Neuronal stem cell (in vitro differentiated cells): ENCODE results near the gene TOGARAM1.

Source experiments
- DNase-seq: peaks from one replicate; pipeline ENCODE4 v3.0.0-alpha.2; 2013; ENCODE audit warnings: low spot score
- H2AFZ ChIP-seq: one replicate; pipeline ENCODE4 v1.6.1; 2013; ENCODE audit warnings: mild to moderate bottlenecking, low read length, inconsistent platforms
- H2AK5ac ChIP-seq: 2 replicates; pipeline ENCODE4 v1.6.1; 2013; ENCODE audit warnings: low read depth, mild to moderate bottlenecking, inconsistent platforms, low read length, moderate library complexity, mixed read lengths
- H2BK120ac ChIP-seq: 2 replicates; pipeline ENCODE4 v1.6.1; 2013; ENCODE audit warnings: low read depth, mild to moderate bottlenecking, inconsistent platforms, low read length, moderate library complexity, mixed read lengths
- H2BK12ac ChIP-seq: one replicate; pipeline ENCODE4 v1.6.1; 2013; ENCODE audit warnings: low read length, inconsistent platforms
- H2BK15ac ChIP-seq: 2 replicates; pipeline ENCODE4 v1.6.1; 2013; ENCODE audit warnings: mild to moderate bottlenecking, low read length, inconsistent platforms, mixed read lengths
- H2BK5ac ChIP-seq: one replicate; pipeline ENCODE4 v1.6.1; 2013; ENCODE audit warnings: inconsistent platforms, mild to moderate bottlenecking, low read length, moderate library complexity
- H3K14ac ChIP-seq: one replicate; pipeline ENCODE4 v1.6.1; 2013; ENCODE audit warnings: low read length, inconsistent platforms
- H3K18ac ChIP-seq: 2 replicates; pipeline ENCODE4 v1.6.1; 2013; ENCODE audit warnings: low read length, inconsistent platforms
- H3K23ac ChIP-seq: 2 replicates; pipeline ENCODE4 v1.6.1; 2013; ENCODE audit warnings: low read depth, mild to moderate bottlenecking, mixed read lengths, low read length, inconsistent platforms; ENCODE audit not compliant: poor library complexity
- H3K27ac ChIP-seq: replicated peaks from 3 replicates; pipeline ENCODE4 v1.5.1; 2013; ENCODE audit warnings: low read length, inconsistent platforms
- H3K27me3 ChIP-seq, 3 experiments: 2 replicates each; pipeline ENCODE4 v1.6.1; 2013; ENCODE audit warnings: low read length in 3 of 3, mild to moderate bottlenecking in 2 of 3, inconsistent platforms in 1 of 3, low read depth in 1 of 3, mixed read lengths in 1 of 3, moderate library complexity in 1 of 3; ENCODE audit not compliant: control insufficient read depth in 3 of 3, insufficient read depth in 3 of 3
- H3K36me3 ChIP-seq, 2 donors: replicated peaks in 1 of 2; 2 replicates each; pipeline ENCODE4 v1.6.1; 2013; ENCODE audit warnings: low read length in 2 of 2; ENCODE audit not compliant: control insufficient read depth in 2 of 2, insufficient read depth in 2 of 2
- H3K4ac ChIP-seq: 2 replicates; pipeline ENCODE4 v1.6.1; 2013; ENCODE audit warnings: inconsistent platforms, mild to moderate bottlenecking, low read length, moderate library complexity
- H3K4me1 ChIP-seq, 2 donors: 1 replicate in 1 of 2; 2 replicates in 1 of 2; pipeline ENCODE4 v1.6.1; 2013; ENCODE audit warnings: low read length in 2 of 2, low read depth in 1 of 2; ENCODE audit not compliant: control insufficient read depth in 2 of 2, insufficient read depth in 1 of 2
- H3K4me2 ChIP-seq: one replicate; pipeline ENCODE4 v1.6.1; 2013; ENCODE audit warnings: mild to moderate bottlenecking, low read length, inconsistent platforms; ENCODE audit not compliant: insufficient read depth, poor library complexity, severe bottlenecking
- H3K4me3 ChIP-seq, 2 donors: 2 replicates each; pipeline ENCODE4 v1.5.1; 2013; ENCODE audit warnings: low read length in 2 of 2, mild to moderate bottlenecking in 2 of 2, inconsistent platforms in 1 of 2, moderate library complexity in 1 of 2
- H3K79me1 ChIP-seq: one replicate; pipeline ENCODE4 v1.6.1; 2013; ENCODE audit warnings: low read depth, mild to moderate bottlenecking, inconsistent platforms, low read length, moderate library complexity
- H3K9ac ChIP-seq: one replicate; pipeline ENCODE4 v1.6.1; 2013; ENCODE audit warnings: mild to moderate bottlenecking, low read depth, low read length, inconsistent platforms; ENCODE audit not compliant: poor library complexity
- H3K9me3 ChIP-seq, 2 donors: replicated peaks in 1 of 2; 2 replicates each; pipeline versions ENCODE3 to v1.6.1; 2013; ENCODE audit warnings: low read length in 2 of 2, mild to moderate bottlenecking in 2 of 2, inconsistent platforms in 1 of 2, low read depth in 1 of 2, mixed read lengths in 1 of 2, moderate library complexity in 1 of 2; ENCODE audit not compliant: control insufficient read depth in 2 of 2, insufficient read depth in 1 of 2
- H4K8ac ChIP-seq: one replicate; pipeline ENCODE4 v1.6.1; 2013; ENCODE audit warnings: low read depth, mild to moderate bottlenecking, inconsistent platforms, low read length, moderate library complexity
- H4K91ac ChIP-seq: one replicate; pipeline ENCODE4 v1.6.1; 2013; ENCODE audit warnings: low read length, low read depth, mild to moderate bottlenecking, inconsistent platforms; ENCODE audit not compliant: poor library complexity
- WGBS, 2 donors: extraction: QIAGEN DNeasy Blood & Tissue Kit; methylation state at CpG; one replicate each; pipeline ENCODE4 v1.1.7; 2013; ENCODE audit warnings: missing lambda C conversion rate in 2 of 2, mixed read lengths in 1 of 2; ENCODE audit not compliant: insufficient read length in 2 of 2, insufficient replicate concordance in 1 of 2; ENCODE audit errors: extremely low coverage in 2 of 2; 5-methylcytosine and 5-hydroxymethylcytosine counted together

TOGARAM1 gene

GRCh38 chr14:45041641-45042040 is 79.7 kb downstream of the TOGARAM1 start:
- no CpG with 5 or more reads among the region's 5 CpGs for WGBS, 2 donors
- Histone ChIP-seq H2BK12ac (no peak overlapping the region), H2BK5ac (no peak overlapping the region)

GRCh38 chr14:45044638-45045037 is 82.6 kb downstream of the TOGARAM1 start:
- no peak overlapping the region for H2BK120ac ChIP-seq
- no peak overlapping the region for H2BK5ac ChIP-seq
- H3K14ac ChIP-seq: no peak overlapping the region
- no CpG with 5 or more reads among the region's 5 CpGs for WGBS, 2 donors
- H3K4ac ChIP-seq: no peak overlapping the region
- H4K8ac ChIP-seq: no peak overlapping the region
- H4K91ac ChIP-seq: no peak overlapping the region
- no peak overlapping the region for H3K23ac ChIP-seq
- H2BK12ac ChIP-seq: no peak overlapping the region
- H3K4me2 ChIP-seq: no peak overlapping the region
- H2BK15ac ChIP-seq: no peak overlapping the region
- DNase-seq: no peak
- H3K9me3 ChIP-seq: peaks cover 2 to 3% of the 10 kb centered on the region in 2 donors
- H3K79me1 ChIP-seq: no peaks in the 10 kb centered on the region
- no peak overlapping the region for H3K9ac ChIP-seq
- no peaks in the 10 kb centered on the region for H3K4me1 ChIP-seq
- H2AK5ac ChIP-seq: no peak overlapping the region
- peaks cover 4 to 46% of the 10 kb centered on the region in 2 donors for H3K36me3 ChIP-seq
- H3K4me3 ChIP-seq: no peak overlapping the region
- no peak overlapping the region for H2AFZ ChIP-seq
- no peaks in the 10 kb centered on the region for H3K27me3 ChIP-seq
- H3K18ac ChIP-seq: no peak overlapping the region
- no peak overlapping the region for H3K27ac ChIP-seq

More at GRCh38 chr14:45041641-45042040, 79.7 kb downstream of the TOGARAM1 start:
- no peak overlapping the region for H3K4me3 ChIP-seq
- H3K23ac ChIP-seq: no peak overlapping the region
- no peak overlapping the region for H3K14ac ChIP-seq
- H3K27ac ChIP-seq: no peak overlapping the region
- H3K79me1 ChIP-seq: no peaks in the 10 kb centered on the region
- H3K4ac ChIP-seq: no peak overlapping the region
- no peak overlapping the region for H2BK15ac ChIP-seq
- peaks cover 0 to 2% (median 0%) of the 10 kb centered on the region in 3 experiments for H3K27me3 ChIP-seq
- H3K36me3 ChIP-seq: peaks cover 21 to 61% of the 10 kb centered on the region in 2 donors
- H3K4me2 ChIP-seq: no peak overlapping the region
- H4K91ac ChIP-seq: no peak overlapping the region
- H2AK5ac ChIP-seq: no peak overlapping the region
- no peaks in the 10 kb centered on the region for H3K4me1 ChIP-seq
- no peak overlapping the region for H4K8ac ChIP-seq
- H2AFZ ChIP-seq: no peak overlapping the region
- H3K18ac ChIP-seq: no peak overlapping the region
- no peak overlapping the region for H2BK120ac ChIP-seq
- H3K9ac ChIP-seq: no peak overlapping the region
- peaks cover 17 to 26% of the 10 kb centered on the region in 2 donors for H3K9me3 ChIP-seq
- no peak for DNase-seq

- WGBS, 2 donors: no CpG with 5 or more reads among the region's 2 CpGs
These were observed 86.4 kb downstream of the TOGARAM1 start for GRCh38 chr14:45048385-45048784.

GRCh38 chr14:45051180-45051579 is 89.2 kb downstream of the TOGARAM1 start:
- Histone ChIP-seq H2AFZ (no peak overlapping the region), H2BK120ac (no peak overlapping the region), H2AK5ac (no peak overlapping the region), H3K27me3 (no peaks in the 10 kb centered on the region), H3K9ac (no peak overlapping the region), H3K4me2 (no peak overlapping the region), H3K36me3 (peaks cover 3 to 56% of the 10 kb centered on the region in 2 donors), H3K18ac (no peak overlapping the region), H3K79me1 (no peaks in the 10 kb centered on the region), H3K4ac (no peak overlapping the region), H3K4me3 (no peak overlapping the region), H2BK12ac (no peak overlapping the region), H3K9me3 (peaks cover 0 to under 1% of the 10 kb centered on the region in 2 donors), H4K91ac (no peak overlapping the region), H3K14ac (no peak overlapping the region), H3K27ac (no peak overlapping the region), H4K8ac (no peak overlapping the region), H2BK15ac (no peak overlapping the region), H3K23ac (no peak overlapping the region), H2BK5ac (no peak overlapping the region), H3K4me1 (no peaks in the 10 kb centered on the region)
- no peak for DNase-seq

More at GRCh38 chr14:45048385-45048784, 86.4 kb downstream of the TOGARAM1 start:
- Histone ChIP-seq H4K8ac (no peak overlapping the region), H3K4me3 (no peak overlapping the region), H2BK5ac (no peak overlapping the region), H3K4ac (no peak overlapping the region), H2AK5ac (no peak overlapping the region), H3K18ac (no peak overlapping the region), H3K9ac (no peak overlapping the region), H2BK15ac (no peak overlapping the region), H2BK120ac (no peak overlapping the region), H3K4me1 (no peaks in the 10 kb centered on the region), H3K4me2 (no peak overlapping the region), H3K79me1 (no peaks in the 10 kb centered on the region), H3K14ac (no peak overlapping the region), H2BK12ac (no peak overlapping the region), H4K91ac (no peak overlapping the region), H2AFZ (no peak overlapping the region), H3K36me3 (peaks cover 5 to 57% of the 10 kb centered on the region in 2 donors), H3K9me3 (no peaks in the 10 kb centered on the region), H3K27me3 (no peaks in the 10 kb centered on the region), H3K23ac (no peak overlapping the region), H3K27ac (no peak overlapping the region)
- no peak for DNase-seq
